ENCODE measurements around the gene FOXL2NB.

FOXL2NB gene

GRCh38 chr3:138938056-138938876, 8.8 kb upstream of the FOXL2NB start:
- Mint-ChIP-seq H3K9me3 (no peaks in the 10 kb centered on the region), H3K27me3 (ENCODE audit: low read depth) (peaks cover 100% of the 10 kb centered on the region), H3K27ac (no peak overlapping the region), H3K4me1 (peaks cover 20% of the 10 kb centered on the region), H3K4me3 (peak overlapping the region in 1 of 3 experiments; percentile 35), H3K36me3 (ENCODE audit: low read depth) (no peaks in the 10 kb centered on the region)
- TF ChIP-seq CTCF (IDR thresholded peaks at IDR 0.05; ENCODE audit: unreplicated experiment in 3 of 3), result no peak

- no peaks in the 10 kb centered on the region for H3K9me3 Mint-ChIP-seq
- TF ChIP-seq CTCF (IDR thresholded peaks at IDR 0.05; ENCODE audit: unreplicated experiment in 3 of 3), result no peak
Observed at GRCh38 chr3:138938877-138939560, 8.0 kb upstream of the FOXL2NB start.

GRCh38 chr3:138939561-138940241, 7.3 kb upstream of the FOXL2NB start:
- Mint-ChIP-seq H3K4me1 (peaks cover 30% of the 10 kb centered on the region), H3K4me3 (no peak overlapping the region)
- TF ChIP-seq CTCF (IDR thresholded peaks at IDR 0.05; ENCODE audit: unreplicated experiment in 3 of 3), result no peak

More at GRCh38 chr3:138938877-138939560, 8.0 kb upstream of the FOXL2NB start:
- peaks cover 25% of the 10 kb centered on the region for H3K4me1 Mint-ChIP-seq
- H3K27me3 Mint-ChIP-seq (ENCODE audit: low read depth), result peaks cover 100% of the 10 kb centered on the region
- H3K36me3 Mint-ChIP-seq (ENCODE audit: low read depth), result no peaks in the 10 kb centered on the region
- no peak overlapping the region for H3K27ac Mint-ChIP-seq
- no peak overlapping the region for H3K4me3 Mint-ChIP-seq

GRCh38 chr3:138940446-138940845, 6.6 kb upstream of the FOXL2NB start:
- H3K27me3 Mint-ChIP-seq (ENCODE audit: low read depth), result peaks cover 100% of the 10 kb centered on the region
- no peak overlapping the region for H3K4me3 Mint-ChIP-seq
- no peak overlapping the region for H3K27ac Mint-ChIP-seq
- H3K9me3 Mint-ChIP-seq, result no peaks in the 10 kb centered on the region
- H3K4me1 Mint-ChIP-seq, result peaks cover 36% of the 10 kb centered on the region
- TF ChIP-seq CTCF (IDR thresholded peaks at IDR 0.05; ENCODE audit: unreplicated experiment in 3 of 3), result no peak
- no peaks in the 10 kb centered on the region for H3K36me3 Mint-ChIP-seq (ENCODE audit: low read depth)

More at GRCh38 chr3:138939561-138940241, 7.3 kb upstream of the FOXL2NB start:
- H3K9me3 Mint-ChIP-seq, result no peaks in the 10 kb centered on the region
- peaks cover 100% of the 10 kb centered on the region for H3K27me3 Mint-ChIP-seq (ENCODE audit: low read depth)
- no peak overlapping the region for H3K27ac Mint-ChIP-seq
- no peaks in the 10 kb centered on the region for H3K36me3 Mint-ChIP-seq (ENCODE audit: low read depth)

- H3K4me1 Mint-ChIP-seq, result peaks cover 31% of the 10 kb centered on the region
- H3K27ac Mint-ChIP-seq, result no peak overlapping the region
- no peaks in the 10 kb centered on the region for H3K36me3 Mint-ChIP-seq (ENCODE audit: low read depth)
- H3K9me3 Mint-ChIP-seq, result no peaks in the 10 kb centered on the region
- peaks cover 95% of the 10 kb centered on the region for H3K27me3 Mint-ChIP-seq (ENCODE audit: low read depth)
- H3K4me3 Mint-ChIP-seq, result no peak overlapping the region
- peak; percentile 34 to 54 (median 50) for TF ChIP-seq CTCF (IDR thresholded peaks at IDR 0.05; ENCODE audit: unreplicated experiment in 3 of 3)
Observed at GRCh38 chr3:138941259-138941885, 5.6 kb upstream of the FOXL2NB start.

Measured in nephron (organoid).